HL-60 (cell line): ENCODE data around the gene KRTAP10-8.

ENCODE experiments used
- DNase-seq, 2 experiments: peaks; one replicate each; pipeline ENCODE4 v3.0.0-alpha.2; 2010 to 2020; ENCODE audit warnings: low read depth in 1 of 2, low spot score in 1 of 2
- H3K27ac ChIP-seq: fragments of 250-450 bp; sonication (Bioruptor Pico); replicated peaks from 2 replicates; pipeline ENCODE4 v1.5.1; 2020; ENCODE audit warnings: mild to moderate bottlenecking, moderate library complexity
- H3K27me3 ChIP-seq: fragments of 250-450 bp; sonication (Bioruptor Pico); 2 replicates; pipeline ENCODE4 v1.5.1; 2021; ENCODE audit warnings: mild to moderate bottlenecking, moderate library complexity; ENCODE audit not compliant: insufficient read depth, poor library complexity, severe bottlenecking
- H3K4me3 ChIP-seq: replicated peaks from 2 replicates; pipeline ENCODE4 v1.5.1; 2011; ENCODE audit warnings: mild to moderate bottlenecking, control low read depth, low read length; ENCODE audit not compliant: insufficient read depth
- GABPA ChIP-seq: IDR thresholded peaks from 2 replicates; pipeline ENCODE4 v1.6.1; 2012; ENCODE audit warnings: low read depth
- POLR2AphosphoS5 ChIP-seq: IDR thresholded peaks from 2 replicates; pipeline ENCODE4 v1.6.1; 2012; ENCODE audit warnings: low read depth
- SPI1 ChIP-seq: IDR thresholded peaks from 2 replicates; pipeline ENCODE4 v1.6.1; 2012; ENCODE audit warnings: low read depth, mild to moderate bottlenecking, borderline replicate concordance
- TF ChIP-seq, protein P1 (sequence below): IDR thresholded peaks from 2 replicates; pipeline ENCODE4 v1.6.1; 2012; ENCODE audit warnings: low read depth; ENCODE audit not compliant: insufficient replicate concordance
- TF ChIP-seq, protein P2 (sequence below): IDR thresholded peaks from one replicate; pipeline ENCODE4 v1.5.1; 2011; ENCODE audit warnings: low read length, control low read depth, inconsistent platforms; ENCODE audit not compliant: insufficient read depth

Gene KRTAP10-8

DNA sequence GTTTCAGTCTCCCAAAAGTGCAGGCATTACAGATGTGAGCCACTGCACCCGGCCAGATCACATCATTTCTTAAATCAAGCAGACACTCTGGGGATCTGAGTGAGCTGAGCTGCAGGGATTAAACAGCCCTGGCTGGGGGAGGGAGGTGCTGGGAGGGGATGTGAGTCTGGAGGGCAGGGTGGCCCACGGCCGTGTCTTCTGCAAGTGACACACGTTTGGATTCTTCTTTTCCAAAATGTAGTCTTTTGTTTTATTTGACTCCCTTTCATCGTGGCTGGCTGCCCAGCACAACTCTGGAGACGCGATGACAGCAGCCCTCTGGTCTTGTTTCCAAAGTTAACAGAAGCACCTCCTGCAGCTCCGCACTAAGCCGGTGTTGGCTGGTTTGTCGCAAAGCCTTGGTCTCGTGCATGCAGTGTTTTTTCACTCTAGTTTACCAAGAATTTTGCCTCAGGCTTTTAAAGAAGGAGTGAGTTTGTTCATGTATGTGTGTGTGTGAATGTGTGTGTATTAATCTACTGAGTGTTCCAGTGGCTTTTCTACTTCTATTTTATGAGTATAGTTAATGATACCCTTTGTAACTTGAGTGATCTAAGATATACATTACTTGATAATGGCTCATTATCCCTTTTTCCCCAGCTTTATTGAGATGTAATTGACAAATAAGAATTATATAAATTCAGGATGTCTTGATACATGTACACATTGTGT is 28.6 kb upstream of the KRTAP10-8 start:
- TF ChIP-seq GABPA (no peak), SPI1 (no peak), POLR2AphosphoS5 (no peak)
- TF ChIP-seq, protein P1, sequence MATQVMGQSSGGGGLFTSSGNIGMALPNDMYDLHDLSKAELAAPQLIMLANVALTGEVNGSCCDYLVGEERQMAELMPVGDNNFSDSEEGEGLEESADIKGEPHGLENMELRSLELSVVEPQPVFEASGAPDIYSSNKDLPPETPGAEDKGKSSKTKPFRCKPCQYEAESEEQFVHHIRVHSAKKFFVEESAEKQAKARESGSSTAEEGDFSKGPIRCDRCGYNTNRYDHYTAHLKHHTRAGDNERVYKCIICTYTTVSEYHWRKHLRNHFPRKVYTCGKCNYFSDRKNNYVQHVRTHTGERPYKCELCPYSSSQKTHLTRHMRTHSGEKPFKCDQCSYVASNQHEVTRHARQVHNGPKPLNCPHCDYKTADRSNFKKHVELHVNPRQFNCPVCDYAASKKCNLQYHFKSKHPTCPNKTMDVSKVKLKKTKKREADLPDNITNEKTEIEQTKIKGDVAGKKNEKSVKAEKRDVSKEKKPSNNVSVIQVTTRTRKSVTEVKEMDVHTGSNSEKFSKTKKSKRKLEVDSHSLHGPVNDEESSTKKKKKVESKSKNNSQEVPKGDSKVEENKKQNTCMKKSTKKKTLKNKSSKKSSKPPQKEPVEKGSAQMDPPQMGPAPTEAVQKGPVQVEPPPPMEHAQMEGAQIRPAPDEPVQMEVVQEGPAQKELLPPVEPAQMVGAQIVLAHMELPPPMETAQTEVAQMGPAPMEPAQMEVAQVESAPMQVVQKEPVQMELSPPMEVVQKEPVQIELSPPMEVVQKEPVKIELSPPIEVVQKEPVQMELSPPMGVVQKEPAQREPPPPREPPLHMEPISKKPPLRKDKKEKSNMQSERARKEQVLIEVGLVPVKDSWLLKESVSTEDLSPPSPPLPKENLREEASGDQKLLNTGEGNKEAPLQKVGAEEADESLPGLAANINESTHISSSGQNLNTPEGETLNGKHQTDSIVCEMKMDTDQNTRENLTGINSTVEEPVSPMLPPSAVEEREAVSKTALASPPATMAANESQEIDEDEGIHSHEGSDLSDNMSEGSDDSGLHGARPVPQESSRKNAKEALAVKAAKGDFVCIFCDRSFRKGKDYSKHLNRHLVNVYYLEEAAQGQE, result no peak
- TF ChIP-seq, protein P2, sequence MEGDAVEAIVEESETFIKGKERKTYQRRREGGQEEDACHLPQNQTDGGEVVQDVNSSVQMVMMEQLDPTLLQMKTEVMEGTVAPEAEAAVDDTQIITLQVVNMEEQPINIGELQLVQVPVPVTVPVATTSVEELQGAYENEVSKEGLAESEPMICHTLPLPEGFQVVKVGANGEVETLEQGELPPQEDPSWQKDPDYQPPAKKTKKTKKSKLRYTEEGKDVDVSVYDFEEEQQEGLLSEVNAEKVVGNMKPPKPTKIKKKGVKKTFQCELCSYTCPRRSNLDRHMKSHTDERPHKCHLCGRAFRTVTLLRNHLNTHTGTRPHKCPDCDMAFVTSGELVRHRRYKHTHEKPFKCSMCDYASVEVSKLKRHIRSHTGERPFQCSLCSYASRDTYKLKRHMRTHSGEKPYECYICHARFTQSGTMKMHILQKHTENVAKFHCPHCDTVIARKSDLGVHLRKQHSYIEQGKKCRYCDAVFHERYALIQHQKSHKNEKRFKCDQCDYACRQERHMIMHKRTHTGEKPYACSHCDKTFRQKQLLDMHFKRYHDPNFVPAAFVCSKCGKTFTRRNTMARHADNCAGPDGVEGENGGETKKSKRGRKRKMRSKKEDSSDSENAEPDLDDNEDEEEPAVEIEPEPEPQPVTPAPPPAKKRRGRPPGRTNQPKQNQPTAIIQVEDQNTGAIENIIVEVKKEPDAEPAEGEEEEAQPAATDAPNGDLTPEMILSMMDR, result no peak
- Histone ChIP-seq H3K27me3 (no peaks in the 10 kb centered on the region), H3K27ac (no peak overlapping the region), H3K4me3 (no peak overlapping the region)
- DNase-seq, result no peak

DNA sequence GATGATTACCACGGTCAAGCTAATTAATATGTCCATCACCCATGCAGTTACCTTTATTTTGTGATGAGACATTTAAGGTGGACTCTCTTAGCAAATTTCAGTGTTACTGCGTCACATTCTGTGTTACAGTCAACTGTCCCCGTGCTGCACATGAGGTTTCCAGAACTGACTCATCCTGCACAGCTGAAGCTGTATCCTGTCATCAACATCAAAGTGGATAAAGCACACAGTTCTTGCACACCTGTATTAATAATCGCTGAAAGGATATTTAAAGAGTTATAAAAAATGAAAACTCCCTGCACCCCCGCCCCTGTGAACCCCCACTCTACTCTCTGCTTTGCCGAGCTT is 28.1 kb upstream of the KRTAP10-8 start:
- Histone ChIP-seq H3K27ac (no peak overlapping the region), H3K27me3 (no peaks in the 10 kb centered on the region), H3K4me3 (no peak overlapping the region)
- TF ChIP-seq GABPA, result no peak
- TF ChIP-seq, protein P2, result no peak
- TF ChIP-seq POLR2AphosphoS5, result no peak
- TF ChIP-seq SPI1, result no peak
- TF ChIP-seq, protein P1, result no peak
- no peak for DNase-seq

DNA sequence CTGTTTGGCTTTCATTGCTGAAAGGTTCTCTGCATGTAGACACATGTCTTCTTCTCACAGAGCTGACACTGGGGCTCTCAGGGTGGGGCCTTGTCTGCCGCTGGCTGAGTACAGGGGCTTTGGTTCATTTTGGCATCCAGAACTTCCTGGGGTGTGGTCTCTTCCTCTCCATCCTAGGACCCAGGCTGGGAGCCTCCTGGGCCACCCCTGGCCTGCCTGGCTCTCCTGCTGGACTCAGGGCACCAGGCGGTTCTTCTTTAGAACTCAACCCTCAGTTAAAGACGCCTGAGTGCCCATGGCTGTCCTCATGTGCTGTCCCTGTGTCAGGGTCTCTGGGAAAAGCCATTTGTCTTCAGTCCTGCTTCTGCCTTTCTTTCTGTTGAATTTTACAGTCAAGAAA is 26.0 kb upstream of the KRTAP10-8 start:
- H3K27ac ChIP-seq, result no peak overlapping the region
- TF ChIP-seq, protein P1, result no peak
- no peak for TF ChIP-seq SPI1
- no peak for TF ChIP-seq POLR2AphosphoS5
- TF ChIP-seq, protein P2, result no peak
- TF ChIP-seq GABPA, result no peak
- no peak for DNase-seq
- H3K27me3 ChIP-seq, result no peaks in the 10 kb centered on the region
- no peak overlapping the region for H3K4me3 ChIP-seq
